ENCODE results near the gene FOSL1. TPM values are rescaled to one million over a fixed set of nuclear protein-coding genes. Genes with fewer than 3 reads are reported as not detected.

The FOSL1 gene
- total RNA-seq, 2 donors from 2014 or later = 1.8 TPM; not detected in 1

GRCh38 chr11:65941720-65942310, 41.6 kb upstream of the FOSL1 start:
- no peak overlapping the region for H3K4me3 ChIP-seq (ENCODE audit: low read length)
- peaks cover 14% of the 10 kb centered on the region for H3K4me1 Mint-ChIP-seq
- H3K27ac ChIP-seq (ENCODE audit: low read depth, low read length) = no peak overlapping the region
- H3K27ac Mint-ChIP-seq = no peak overlapping the region
- 87 to 89% methylated on average over 9 of the region's 9 CpGs for WGBS, 2 experiments (ENCODE audit: insufficient coverage in 1 of 2, insufficient read length in 1 of 2)
- no peak for DNase-seq
- no peak overlapping the region for H3K4me3 Mint-ChIP-seq
- no peak for TF ChIP-seq CTCF (conservative IDR thresholded peaks at IDR 0.05)
- H3K9ac ChIP-seq (ENCODE audit: extremely low read depth, low read length, poor library complexity, severe bottlenecking) = no peak overlapping the region
- H3K36me3 Mint-ChIP-seq (ENCODE audit: low read depth) = no peaks in the 10 kb centered on the region
- H3K9me3 ChIP-seq (ENCODE audit: control insufficient read depth, low read length) = no peaks in the 10 kb centered on the region
- no peaks in the 10 kb centered on the region for H3K27me3 ChIP-seq (ENCODE audit: control insufficient read depth, insufficient read depth, low read length, poor library complexity, severe bottlenecking)
- H3K27me3 Mint-ChIP-seq (ENCODE audit: insufficient read depth) = peaks cover 5% of the 10 kb centered on the region
- H3K36me3 ChIP-seq (ENCODE audit: control insufficient read depth, insufficient read depth, low read length) = no peaks in the 10 kb centered on the region
- no peaks in the 10 kb centered on the region for H3K9me3 Mint-ChIP-seq
- peaks cover 6% of the 10 kb centered on the region for H3K4me1 ChIP-seq (ENCODE audit: control insufficient read depth, insufficient read depth, low read length)

- Histone ChIP-seq H3K4me3 (ENCODE audit: low read length) (no peak overlapping the region), H3K9ac (ENCODE audit: extremely low read depth, low read length, poor library complexity, severe bottlenecking) (no peak overlapping the region), H3K36me3 (ENCODE audit: control insufficient read depth, insufficient read depth, low read length) (no peaks in the 10 kb centered on the region), H3K4me1 (ENCODE audit: control insufficient read depth, insufficient read depth, low read length) (no peaks in the 10 kb centered on the region), H3K27me3 (ENCODE audit: control insufficient read depth, insufficient read depth, low read length, poor library complexity, severe bottlenecking) (no peaks in the 10 kb centered on the region), H3K27ac (ENCODE audit: low read depth, low read length) (no peak overlapping the region), H3K9me3 (ENCODE audit: control insufficient read depth, low read length) (no peaks in the 10 kb centered on the region)
- TF ChIP-seq CTCF (conservative IDR thresholded peaks at IDR 0.05) = no peak
- Mint-ChIP-seq H3K4me1 (peaks cover 5% of the 10 kb centered on the region), H3K36me3 (ENCODE audit: low read depth) (no peaks in the 10 kb centered on the region), H3K9me3 (no peaks in the 10 kb centered on the region), H3K27ac (no peak overlapping the region), H3K4me3 (no peak overlapping the region), H3K27me3 (ENCODE audit: insufficient read depth) (peaks cover 5% of the 10 kb centered on the region)
- WGBS, 2 experiments (ENCODE audit: insufficient coverage in 1 of 2, insufficient read length in 1 of 2) = 76 to 88% methylated on average over 4 of the region's 4 CpGs
- no peak for DNase-seq
Observed at GRCh38 chr11:65937766-65938165, 37.6 kb upstream of the FOSL1 start.

GRCh38 chr11:65934014-65934413, 33.8 kb upstream of the FOSL1 start:
- H3K4me3 ChIP-seq (ENCODE audit: low read length) = no peak overlapping the region
- H3K9ac ChIP-seq (ENCODE audit: extremely low read depth, low read length, poor library complexity, severe bottlenecking) = no peak overlapping the region
- WGBS, 2 experiments (ENCODE audit: insufficient coverage in 1 of 2, insufficient read length in 1 of 2) = 93 to 100% methylated on average over 2 to 3 of the region's 4 CpGs
- H3K27ac ChIP-seq (ENCODE audit: low read depth, low read length) = no peak overlapping the region
- Mint-ChIP-seq H3K27me3 (ENCODE audit: insufficient read depth) (no peaks in the 10 kb centered on the region), H3K4me1 (no peaks in the 10 kb centered on the region), H3K4me3 (no peak overlapping the region), H3K36me3 (ENCODE audit: low read depth) (no peaks in the 10 kb centered on the region), H3K9me3 (no peaks in the 10 kb centered on the region), H3K27ac (no peak overlapping the region)
- TF ChIP-seq CTCF (conservative IDR thresholded peaks at IDR 0.05) = no peak
- no peak for DNase-seq
- H3K4me1 ChIP-seq (ENCODE audit: control insufficient read depth, insufficient read depth, low read length) = no peaks in the 10 kb centered on the region
- no peaks in the 10 kb centered on the region for H3K27me3 ChIP-seq (ENCODE audit: control insufficient read depth, insufficient read depth, low read length, poor library complexity, severe bottlenecking)
- no peaks in the 10 kb centered on the region for H3K9me3 ChIP-seq (ENCODE audit: control insufficient read depth, low read length)
- H3K36me3 ChIP-seq (ENCODE audit: control insufficient read depth, insufficient read depth, low read length) = no peaks in the 10 kb centered on the region

Data from endodermal cell (in vitro differentiated cells).